Peyer's patch (tissue), 4 donors: ENCODE measurements around the gene ARMC8.

Source experiments
- POLR2A ChIP-seq, 2 donors: fragments of 450-650 bp; IDR thresholded peaks; one replicate each; pipeline ENCODE4 v1.5.1; 2017; ENCODE audit warnings: antibody characterized with exemption in 2 of 2, mild to moderate bottlenecking in 2 of 2, moderate library complexity in 2 of 2
- TF ChIP-seq, protein P1 (sequence below), 6 experiments: fragments of 450-650 bp in 4 of 6; fragments of 200-600 bp in 2 of 6; sonication (generic) in 1 of 6; IDR thresholded peaks; one replicate each; pipeline ENCODE4 v1.5.1; 2017 to 2019; ENCODE audit warnings: antibody characterized with exemption in 6 of 6, mild to moderate bottlenecking in 3 of 6, moderate library complexity in 1 of 6

DNA sequence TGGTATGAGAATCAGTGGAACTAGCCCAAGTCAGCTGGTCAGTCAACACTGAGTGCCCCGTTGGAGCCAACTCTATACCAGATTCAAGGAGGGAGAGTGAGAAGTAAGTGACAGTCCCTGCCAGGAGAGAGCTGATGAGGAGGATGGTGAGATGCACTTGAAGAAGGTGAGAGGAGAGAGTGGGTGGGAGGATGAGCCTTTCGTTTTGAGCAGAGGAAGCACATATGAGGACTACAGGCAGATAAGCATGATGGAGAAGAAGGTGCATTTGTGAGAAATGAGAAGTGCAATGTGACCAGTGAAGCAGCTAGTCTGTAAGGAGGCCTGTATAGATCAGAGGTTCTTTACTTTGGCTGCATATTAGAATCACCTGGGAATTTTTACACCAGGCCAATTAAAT is 102.2 kb downstream of the ARMC8 start:
- TF ChIP-seq, protein P1, sequence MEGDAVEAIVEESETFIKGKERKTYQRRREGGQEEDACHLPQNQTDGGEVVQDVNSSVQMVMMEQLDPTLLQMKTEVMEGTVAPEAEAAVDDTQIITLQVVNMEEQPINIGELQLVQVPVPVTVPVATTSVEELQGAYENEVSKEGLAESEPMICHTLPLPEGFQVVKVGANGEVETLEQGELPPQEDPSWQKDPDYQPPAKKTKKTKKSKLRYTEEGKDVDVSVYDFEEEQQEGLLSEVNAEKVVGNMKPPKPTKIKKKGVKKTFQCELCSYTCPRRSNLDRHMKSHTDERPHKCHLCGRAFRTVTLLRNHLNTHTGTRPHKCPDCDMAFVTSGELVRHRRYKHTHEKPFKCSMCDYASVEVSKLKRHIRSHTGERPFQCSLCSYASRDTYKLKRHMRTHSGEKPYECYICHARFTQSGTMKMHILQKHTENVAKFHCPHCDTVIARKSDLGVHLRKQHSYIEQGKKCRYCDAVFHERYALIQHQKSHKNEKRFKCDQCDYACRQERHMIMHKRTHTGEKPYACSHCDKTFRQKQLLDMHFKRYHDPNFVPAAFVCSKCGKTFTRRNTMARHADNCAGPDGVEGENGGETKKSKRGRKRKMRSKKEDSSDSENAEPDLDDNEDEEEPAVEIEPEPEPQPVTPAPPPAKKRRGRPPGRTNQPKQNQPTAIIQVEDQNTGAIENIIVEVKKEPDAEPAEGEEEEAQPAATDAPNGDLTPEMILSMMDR (IDR thresholded peaks at IDR 0.05) = no peak
- TF ChIP-seq POLR2A (IDR thresholded peaks at IDR 0.05) = no peak
